Vagina (tissue), 2 donors: Measurements from ENCODE around the gene MED16.

Experiments used
- CTCF ChIP-seq, 3 experiments: fragments of 450-650 bp in 2 of 3; fragments of 200-600 bp in 1 of 3; sonication (generic) in 1 of 3; IDR thresholded peaks; one replicate each; pipeline ENCODE4 v1.5.1; 2017 to 2019; ENCODE audit warnings: antibody characterized with exemption in 3 of 3, mild to moderate bottlenecking in 2 of 3, moderate library complexity in 2 of 3
- POLR2A ChIP-seq, 2 donors: fragments of 450-650 bp; IDR thresholded peaks; one replicate each; pipeline ENCODE4 v1.6.1; 2017; ENCODE audit warnings: antibody characterized with exemption in 2 of 2, mild to moderate bottlenecking in 2 of 2, moderate library complexity in 2 of 2
- POLR2AphosphoS5 ChIP-seq, 2 donors: sonication (generic); formaldehyde crosslinking; IDR thresholded peaks; one replicate each; pipeline ENCODE4 v1.9.0; 2017; ENCODE audit warnings: antibody characterized with exemption in 2 of 2, mild to moderate bottlenecking in 2 of 2, low read depth in 1 of 2; ENCODE audit not compliant: insufficient read depth in 1 of 2

DNA sequence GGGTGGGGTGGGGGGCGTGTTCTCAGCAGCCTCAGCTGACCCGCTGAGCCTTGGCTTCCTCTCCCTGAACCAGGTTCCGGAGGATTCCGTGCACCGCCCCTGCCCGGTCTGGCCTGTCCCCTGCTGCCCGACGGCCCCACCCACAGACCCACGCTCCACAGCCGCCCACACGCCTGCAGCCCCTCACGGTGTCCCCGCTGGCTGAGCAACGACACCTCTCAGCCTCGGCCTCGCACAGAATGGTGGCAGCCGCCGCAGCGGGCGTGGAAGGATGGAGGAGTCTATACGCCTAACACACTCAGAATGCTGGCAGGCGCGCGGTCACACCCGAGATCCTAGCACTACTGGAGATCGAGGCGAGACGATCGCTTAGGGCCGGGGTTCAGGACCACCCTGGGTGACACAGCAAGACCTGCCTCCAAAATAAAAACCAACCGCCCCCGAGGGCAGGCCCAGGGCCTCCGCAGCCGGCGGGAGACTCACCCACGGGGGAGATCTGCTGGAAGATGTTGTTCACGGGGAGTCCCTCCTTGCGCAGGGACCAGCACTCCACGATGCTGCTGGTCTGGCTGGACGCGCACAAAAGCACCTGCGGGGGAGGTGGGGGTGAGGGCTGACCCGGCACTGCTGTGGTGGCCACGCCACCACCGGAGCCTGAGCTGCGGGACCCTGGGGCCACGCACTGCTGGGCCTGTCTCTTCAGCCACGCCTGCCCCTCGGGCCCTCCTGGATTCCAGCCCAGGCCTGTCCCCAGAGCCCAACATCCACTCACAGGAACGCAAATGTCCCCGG lies 8.4 kb downstream of the MED16 start:
- TF ChIP-seq CTCF (IDR thresholded peaks at IDR 0.05), result no peak
- TF ChIP-seq POLR2AphosphoS5 (IDR thresholded peaks at IDR 0.05; ENCODE audit: insufficient read depth in 1 of 2, low read depth in 1 of 2), result no peak
- no peak for TF ChIP-seq POLR2A (IDR thresholded peaks at IDR 0.05)
